Tibial nerve (tissue), 4 donors: ENCODE results near the gene MBOAT2. TPM values are rescaled to one million over a fixed set of nuclear protein-coding genes. Genes with fewer than 3 reads are reported as not detected.

Experiments used
- DNase-seq, 2 donors: peaks; one replicate each; pipeline ENCODE4 v3.0.0-alpha.2; 2019; ENCODE audit warnings: low spot score in 2 of 2
- H3K27ac ChIP-seq, 4 donors: fragments of 200-600 bp; sonication (generic) in 3 of 4; one replicate each; pipeline ENCODE4 v1.5.1; 2017 to 2019; ENCODE audit warnings: mild to moderate bottlenecking in 1 of 4
- H3K27me3 ChIP-seq, 2 donors: fragments of 200-600 bp; sonication (generic) in 1 of 2; one replicate each; pipeline versions ENCODE4 v1.5.1 to v1.6.0; 2017 to 2019
- H3K36me3 ChIP-seq, 3 donors: fragments of 200-600 bp; sonication (generic); one replicate each; pipeline ENCODE4 v1.5.1; 2018 to 2019
- H3K4me1 ChIP-seq, 4 donors: fragments of 200-600 bp; sonication (generic) in 3 of 4; one replicate each; pipeline ENCODE4 v1.5.1; 2017 to 2019
- H3K4me3 ChIP-seq, 4 donors: fragments of 200-600 bp; sonication (generic) in 3 of 4; one replicate each; pipeline ENCODE4 v1.5.1; 2017 to 2019; ENCODE audit warnings: mild to moderate bottlenecking in 1 of 4, moderate library complexity in 1 of 4
- H3K9me3 ChIP-seq, 4 donors: fragments of 200-600 bp; sonication (generic) in 3 of 4; one replicate each; pipeline ENCODE4 v1.5.1; 2017 to 2019
- CTCF ChIP-seq, 5 experiments: fragments of 200-600 bp in 3 of 5; fragments of 450-650 bp in 2 of 5; sonication (generic) in 3 of 5; IDR thresholded peaks; one replicate each; pipeline ENCODE4 v1.5.1; 2016 to 2019; ENCODE audit warnings: antibody characterized with exemption in 5 of 5, mild to moderate bottlenecking in 3 of 5, moderate library complexity in 2 of 5
- EP300 ChIP-seq, 2 donors: sonication (generic); formaldehyde crosslinking; IDR thresholded peaks; one replicate each; pipeline ENCODE4 v1.6.1; 2017; ENCODE audit warnings: antibody characterized with exemption in 2 of 2, mild to moderate bottlenecking in 1 of 2
- POLR2A ChIP-seq, 2 donors: fragments of 450-650 bp; IDR thresholded peaks; one replicate each; pipeline ENCODE4 v1.6.1; 2017; ENCODE audit warnings: antibody characterized with exemption in 2 of 2, mild to moderate bottlenecking in 2 of 2, moderate library complexity in 2 of 2
- WGBS, 2 donors: methylation state at CpG; one replicate each; pipeline ENCODE4 v1.1.5; 2018; 5-methylcytosine and 5-hydroxymethylcytosine counted together
- total RNA-seq, 4 donors: library from RNA; depleted of rRNA; stranded (reverse); fragments of >200 nt; gene quantifications; one replicate each; pipeline ENCODE4 v1.1.0, GENCODE V29; 2016

The MBOAT2 gene
- total RNA-seq, 4 donors from 2014 or later: 23.7 to 56.2 (median 45.5) TPM

DNA sequence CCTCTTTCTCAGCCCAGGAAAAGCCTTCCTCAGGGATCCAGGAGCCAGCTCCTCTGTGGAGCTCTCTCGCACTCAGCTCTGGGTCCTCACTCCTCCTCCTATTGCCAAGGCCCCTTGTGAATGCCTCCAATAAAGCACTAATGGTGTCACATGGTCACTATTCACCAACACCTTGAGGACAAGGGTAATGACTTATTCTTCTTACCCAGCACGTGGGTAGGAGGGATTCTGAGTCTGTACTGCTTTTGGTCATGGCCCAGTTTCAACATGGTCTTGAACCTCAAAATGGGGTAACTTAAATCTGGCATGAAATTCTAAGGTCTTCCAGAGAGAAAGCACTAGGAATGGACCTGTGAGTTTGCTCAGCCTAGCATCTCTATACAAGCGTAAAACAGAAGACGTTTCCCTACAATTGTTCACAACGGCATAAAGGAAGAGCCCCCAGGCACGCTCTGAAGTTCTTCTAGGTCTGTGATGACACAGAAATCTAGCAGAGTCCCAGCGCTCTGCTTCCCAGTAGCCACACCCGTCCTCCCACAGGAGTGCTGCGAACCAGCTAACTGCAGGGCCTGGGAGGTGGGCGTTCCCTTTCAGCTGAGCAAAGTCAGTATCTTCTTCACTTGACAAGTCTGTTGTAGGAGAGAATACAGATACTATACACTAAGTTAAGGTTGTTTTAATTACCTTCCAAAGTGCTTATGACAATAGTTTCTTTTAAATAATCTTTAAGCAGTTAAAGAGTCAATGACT is 151.5 kb downstream of the MBOAT2 start:
- no peak for TF ChIP-seq CTCF (IDR thresholded peaks at IDR 0.05)
- H3K27me3 ChIP-seq: no peaks in the 10 kb centered on the region
- WGBS, 2 donors: 42 to 60% methylated on average over 10 of the region's 10 CpGs
- no peaks in the 10 kb centered on the region for H3K9me3 ChIP-seq
- no peak overlapping the region for H3K27ac ChIP-seq
- peaks cover 0 to 9% (median 0%) of the 10 kb centered on the region in 3 donors for H3K36me3 ChIP-seq
- no peaks in the 10 kb centered on the region for H3K4me1 ChIP-seq
- no peak for DNase-seq
- H3K4me3 ChIP-seq: no peak overlapping the region

- no peak for DNase-seq
- no peaks in the 10 kb centered on the region for H3K27me3 ChIP-seq
- no peak for TF ChIP-seq EP300 (IDR thresholded peaks at IDR 0.05)
- no peak for TF ChIP-seq CTCF (IDR thresholded peaks at IDR 0.05)
- no peak for TF ChIP-seq POLR2A (IDR thresholded peaks at IDR 0.05)
Measured at GRCh38 chr2:8850845-8851487, 152.5 kb downstream of the MBOAT2 start.

DNA sequence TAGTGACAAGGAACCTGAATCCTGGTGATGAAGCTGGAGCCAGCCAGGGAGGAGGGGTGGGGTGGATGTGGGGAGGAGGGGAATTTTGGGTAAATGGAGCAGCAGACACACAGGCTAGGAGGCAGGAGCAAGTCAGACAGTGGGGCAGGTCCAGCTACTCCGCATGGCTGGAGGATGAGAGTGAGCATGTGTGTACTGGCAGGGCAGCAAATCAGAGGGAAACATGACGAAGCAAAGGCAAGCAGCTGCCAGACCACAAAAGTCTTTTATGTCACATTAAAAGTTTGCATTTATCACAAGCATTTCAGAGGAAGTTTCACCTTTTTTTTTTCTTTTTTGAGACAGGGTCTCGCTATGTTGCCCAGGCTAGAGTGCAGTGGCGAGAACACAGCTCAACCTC is 154.2 kb downstream of the MBOAT2 start:
- WGBS, 2 donors: 61 to 74% methylated on average over 4 of the region's 4 CpGs
- no peaks in the 10 kb centered on the region for H3K27me3 ChIP-seq
- no peak for DNase-seq
- no peaks in the 10 kb centered on the region for H3K4me1 ChIP-seq
- H3K9me3 ChIP-seq: no peaks in the 10 kb centered on the region
- H3K36me3 ChIP-seq: peaks cover 0 to 6% (median 0%) of the 10 kb centered on the region in 3 donors
- H3K27ac ChIP-seq: no peak overlapping the region
- TF ChIP-seq POLR2A (IDR thresholded peaks at IDR 0.05): no peak
- no peak for TF ChIP-seq EP300 (IDR thresholded peaks at IDR 0.05)
- TF ChIP-seq CTCF (IDR thresholded peaks at IDR 0.05): no peak
- no peak overlapping the region for H3K4me3 ChIP-seq

More at GRCh38 chr2:8850845-8851487, 152.5 kb downstream of the MBOAT2 start:
- Histone ChIP-seq H3K4me3 (no peak overlapping the region), H3K4me1 (no peaks in the 10 kb centered on the region), H3K27ac (no peak overlapping the region), H3K36me3 (peaks cover 0 to 6% (median 0%) of the 10 kb centered on the region in 3 donors), H3K9me3 (no peaks in the 10 kb centered on the region)
- WGBS, 2 donors: 82 to 90% methylated on average over 8 of the region's 8 CpGs

DNA sequence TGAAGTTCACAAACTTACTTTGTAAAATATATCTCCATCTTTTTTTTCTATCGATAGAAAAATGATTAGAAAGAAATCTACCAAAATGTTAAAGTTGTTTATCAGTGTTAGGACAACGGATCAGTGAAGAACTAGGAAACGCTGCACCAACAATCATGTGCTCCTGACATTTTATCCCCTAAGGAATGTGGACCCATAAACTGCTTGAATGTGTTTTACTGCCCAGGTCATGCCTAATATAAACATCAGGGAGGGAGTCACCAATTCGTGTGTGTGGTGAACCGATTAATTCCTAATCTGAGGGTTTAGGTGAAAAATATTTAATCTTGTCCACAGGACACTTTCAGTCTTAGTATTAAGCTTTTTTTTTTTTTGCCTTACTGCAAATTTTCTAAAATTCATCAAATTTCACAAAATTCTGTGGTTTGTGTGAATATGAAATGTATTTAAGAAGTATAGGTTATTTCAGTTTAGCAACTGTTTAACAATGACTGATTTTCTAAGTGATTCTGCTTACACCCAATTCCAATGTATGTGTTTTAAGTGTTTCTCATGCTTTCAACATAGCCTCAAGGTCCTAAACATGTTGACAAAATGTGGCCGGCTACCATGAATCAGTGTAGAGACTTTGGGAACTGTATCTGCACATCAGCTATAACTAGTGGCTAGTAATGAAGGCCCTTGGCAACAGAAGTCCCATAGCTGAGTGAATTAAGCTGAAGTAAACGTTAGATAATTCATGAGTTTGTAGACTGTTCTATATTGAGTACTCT is 155.0 kb downstream of the MBOAT2 start:
- no peaks in the 10 kb centered on the region for H3K9me3 ChIP-seq

More for the DNA sequence above, 155.0 kb downstream of the MBOAT2 start:
- no peak for DNase-seq
- Histone ChIP-seq H3K4me1 (no peaks in the 10 kb centered on the region), H3K27me3 (no peaks in the 10 kb centered on the region), H3K4me3 (no peak overlapping the region), H3K27ac (no peak overlapping the region), H3K36me3 (peaks cover 0 to 6% (median 0%) of the 10 kb centered on the region in 3 donors)
- no peak for TF ChIP-seq POLR2A (IDR thresholded peaks at IDR 0.05)
- no peak for TF ChIP-seq CTCF (IDR thresholded peaks at IDR 0.05)
- no peak for TF ChIP-seq EP300 (IDR thresholded peaks at IDR 0.05)
- 51 to 61% methylated on average over 7 of the region's 7 CpGs for WGBS, 2 donors
